ENCODE measurements around the gene RXRA. TPM values are rescaled to one million over a fixed set of nuclear protein-coding genes. Genes with fewer than 3 reads are reported as not detected.

Gene RXRA
- total and polyA plus RNA-seq, 7 donors: 37.7 to 192 (median 139) TPM

DNA sequence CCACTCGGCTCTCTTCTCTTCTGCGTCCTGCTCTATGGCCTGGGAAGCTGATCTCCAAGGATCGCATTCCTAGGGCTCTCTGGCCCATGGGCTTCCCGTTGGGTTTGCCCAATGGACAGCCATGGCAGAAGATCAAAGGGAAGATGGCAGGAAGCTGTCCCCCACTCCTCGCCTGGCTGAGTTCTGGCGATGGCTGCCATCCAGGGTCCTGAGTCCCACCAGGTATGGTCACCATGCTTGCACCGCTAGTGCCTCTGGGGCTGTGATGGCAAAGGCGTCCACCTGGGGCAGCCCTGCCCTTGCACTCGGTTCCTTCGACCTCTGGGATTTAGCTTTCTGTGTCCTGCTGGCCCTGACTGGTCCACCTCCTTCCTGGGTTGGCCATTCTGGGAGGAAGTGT, 156.0 kb downstream of the RXRA start:
- WGBS, 3 donors: 85 to 94% (median 90%) methylated on average over 10 of the region's 10 CpGs
- DNase-seq (peak in 1 of 2 donors; percentile 20), ATAC-seq (no peak)
- TF ChIP-seq, protein P1, sequence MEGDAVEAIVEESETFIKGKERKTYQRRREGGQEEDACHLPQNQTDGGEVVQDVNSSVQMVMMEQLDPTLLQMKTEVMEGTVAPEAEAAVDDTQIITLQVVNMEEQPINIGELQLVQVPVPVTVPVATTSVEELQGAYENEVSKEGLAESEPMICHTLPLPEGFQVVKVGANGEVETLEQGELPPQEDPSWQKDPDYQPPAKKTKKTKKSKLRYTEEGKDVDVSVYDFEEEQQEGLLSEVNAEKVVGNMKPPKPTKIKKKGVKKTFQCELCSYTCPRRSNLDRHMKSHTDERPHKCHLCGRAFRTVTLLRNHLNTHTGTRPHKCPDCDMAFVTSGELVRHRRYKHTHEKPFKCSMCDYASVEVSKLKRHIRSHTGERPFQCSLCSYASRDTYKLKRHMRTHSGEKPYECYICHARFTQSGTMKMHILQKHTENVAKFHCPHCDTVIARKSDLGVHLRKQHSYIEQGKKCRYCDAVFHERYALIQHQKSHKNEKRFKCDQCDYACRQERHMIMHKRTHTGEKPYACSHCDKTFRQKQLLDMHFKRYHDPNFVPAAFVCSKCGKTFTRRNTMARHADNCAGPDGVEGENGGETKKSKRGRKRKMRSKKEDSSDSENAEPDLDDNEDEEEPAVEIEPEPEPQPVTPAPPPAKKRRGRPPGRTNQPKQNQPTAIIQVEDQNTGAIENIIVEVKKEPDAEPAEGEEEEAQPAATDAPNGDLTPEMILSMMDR (IDR thresholded peaks at IDR 0.05): no peak
- Histone ChIP-seq H3K27me3 (ENCODE audit: insufficient read depth in 3 of 3, low read length in 2 of 3) (peaks cover 0 to 20% (median 3%) of the 10 kb centered on the region in 3 donors), H3K9me3 (no peaks in the 10 kb centered on the region), H3K4me3 (no peak overlapping the region), H3K27ac (no peak overlapping the region), H3K36me3 (ENCODE audit: insufficient read depth in 1 of 2, low read depth in 1 of 2) (no peaks in the 10 kb centered on the region), H3K4me1 (no peaks in the 10 kb centered on the region)
- intact Hi-C loops (cut with DNase I): no loop called here

- ATAC-seq (no peak), DNase-seq (peak in 1 of 2 donors; percentile 38)
- intact Hi-C loops (cut with DNase I): no loop called here
- Histone ChIP-seq H3K27ac (no peak overlapping the region), H3K9me3 (no peaks in the 10 kb centered on the region), H3K4me1 (no peaks in the 10 kb centered on the region), H3K27me3 (ENCODE audit: insufficient read depth in 3 of 3, low read length in 2 of 3) (peaks cover 0 to 29% (median 3%) of the 10 kb centered on the region in 3 donors), H3K36me3 (ENCODE audit: insufficient read depth in 1 of 2, low read depth in 1 of 2) (no peaks in the 10 kb centered on the region), H3K4me3 (no peak overlapping the region)
- TF ChIP-seq, protein P1 (IDR thresholded peaks at IDR 0.05): no peak
- WGBS, 3 donors: 89 to 92% (median 92%) methylated on average over 24 of the region's 24 CpGs
Observed at GRCh38 chr9:134483361-134484184, 157.3 kb downstream of the RXRA start.

GRCh38 chr9:134484479-134484878, 158.2 kb downstream of the RXRA start:
- Histone ChIP-seq H3K27me3 (ENCODE audit: insufficient read depth in 3 of 3, low read length in 2 of 3) (peaks cover 0 to 39% (median 3%) of the 10 kb centered on the region in 3 donors), H3K4me1 (no peaks in the 10 kb centered on the region), H3K9me3 (no peaks in the 10 kb centered on the region), H3K4me3 (no peak overlapping the region), H3K27ac (no peak overlapping the region), H3K36me3 (ENCODE audit: insufficient read depth in 1 of 2, low read depth in 1 of 2) (no peaks in the 10 kb centered on the region)
- TF ChIP-seq, protein P1 (IDR thresholded peaks at IDR 0.05): no peak
- intact Hi-C loops (cut with DNase I): no loop called here
- ATAC-seq: no peak
- WGBS, 3 donors: 83 to 95% (median 83%) methylated on average over 3 of the region's 3 CpGs
- DNase-seq: peak in 1 of 2 donors; percentile 27

GRCh38 chr9:134485653-134486052, 159.4 kb downstream of the RXRA start:
- WGBS, 3 donors: 92 to 95% (median 94%) methylated on average over 8 of the region's 8 CpGs
- ATAC-seq: no peak

More at GRCh38 chr9:134485653-134486052, 159.4 kb downstream of the RXRA start:
- intact Hi-C loops (cut with DNase I): no loop called here
- H3K27ac ChIP-seq: no peak overlapping the region
- TF ChIP-seq, protein P1 (IDR thresholded peaks at IDR 0.05): no peak
- H3K36me3 ChIP-seq (ENCODE audit: insufficient read depth in 1 of 2, low read depth in 1 of 2): no peaks in the 10 kb centered on the region
- no peak for DNase-seq
- peaks cover 0 to 50% (median 6%) of the 10 kb centered on the region in 3 donors for H3K27me3 ChIP-seq (ENCODE audit: insufficient read depth in 3 of 3, low read length in 2 of 3)
- H3K4me3 ChIP-seq: no peak overlapping the region
- H3K4me1 ChIP-seq: no peaks in the 10 kb centered on the region
- H3K9me3 ChIP-seq: no peaks in the 10 kb centered on the region

Measured in psoas muscle (tissue), 8 donors.